ENCODE results near the gene C1QTNF5.
A peak's percentile ranks its signal among the peaks of the same experiment; 100 is the strongest.

DNA sequence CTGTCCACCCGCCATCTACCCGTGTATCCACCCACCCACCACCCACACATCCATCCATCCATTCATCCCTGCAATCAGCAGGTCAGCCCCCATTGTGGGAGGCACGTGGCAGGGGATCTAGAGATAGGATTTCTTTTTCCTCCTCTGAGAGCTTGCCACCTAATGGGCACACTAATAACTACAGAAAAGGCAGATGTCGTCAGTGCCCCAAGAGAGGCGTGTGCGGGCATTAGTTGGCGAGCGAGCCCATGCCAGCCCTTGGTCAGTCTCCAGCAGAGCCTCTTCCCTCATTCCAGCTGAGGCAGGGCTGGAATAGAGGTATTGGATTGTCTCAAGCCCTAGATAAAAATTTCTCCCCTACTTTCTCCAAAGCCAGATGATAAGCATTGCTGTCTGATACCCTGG is 31.1 kb upstream of the C1QTNF5 start:
- TF ChIP-seq, protein P1, sequence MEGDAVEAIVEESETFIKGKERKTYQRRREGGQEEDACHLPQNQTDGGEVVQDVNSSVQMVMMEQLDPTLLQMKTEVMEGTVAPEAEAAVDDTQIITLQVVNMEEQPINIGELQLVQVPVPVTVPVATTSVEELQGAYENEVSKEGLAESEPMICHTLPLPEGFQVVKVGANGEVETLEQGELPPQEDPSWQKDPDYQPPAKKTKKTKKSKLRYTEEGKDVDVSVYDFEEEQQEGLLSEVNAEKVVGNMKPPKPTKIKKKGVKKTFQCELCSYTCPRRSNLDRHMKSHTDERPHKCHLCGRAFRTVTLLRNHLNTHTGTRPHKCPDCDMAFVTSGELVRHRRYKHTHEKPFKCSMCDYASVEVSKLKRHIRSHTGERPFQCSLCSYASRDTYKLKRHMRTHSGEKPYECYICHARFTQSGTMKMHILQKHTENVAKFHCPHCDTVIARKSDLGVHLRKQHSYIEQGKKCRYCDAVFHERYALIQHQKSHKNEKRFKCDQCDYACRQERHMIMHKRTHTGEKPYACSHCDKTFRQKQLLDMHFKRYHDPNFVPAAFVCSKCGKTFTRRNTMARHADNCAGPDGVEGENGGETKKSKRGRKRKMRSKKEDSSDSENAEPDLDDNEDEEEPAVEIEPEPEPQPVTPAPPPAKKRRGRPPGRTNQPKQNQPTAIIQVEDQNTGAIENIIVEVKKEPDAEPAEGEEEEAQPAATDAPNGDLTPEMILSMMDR (IDR thresholded peaks at IDR 0.05), result peak; percentile 19; the same call in 1 of the 2 replicates
- TF ChIP-seq ZFX (IDR thresholded peaks at IDR 0.05; ENCODE audit: borderline replicate concordance), result no peak
